WERI-Rb-1 (cell line): Measurements from ENCODE around the gene DAZAP1.
A peak's percentile ranks its signal among the peaks of the same experiment; 100 is the strongest.

Experiments
- DNase-seq: peaks from one replicate; pipeline ENCODE4 v3.0.0-alpha.2; 2020
- H3K27ac ChIP-seq: fragments of 250-450 bp; sonication (Bioruptor Pico); 2 replicates; pipeline ENCODE4 v1.5.1; 2020; ENCODE audit warnings: mild to moderate bottlenecking, moderate library complexity
- H3K27me3 ChIP-seq: fragments of 250-450 bp; sonication (Bioruptor Pico); 2 replicates; pipeline ENCODE4 v1.5.1; 2021; ENCODE audit warnings: mild to moderate bottlenecking, low read depth, moderate library complexity; ENCODE audit not compliant: insufficient read depth, severe bottlenecking
- H3K36me3 ChIP-seq: fragments of 250-450 bp; sonication (Bioruptor Pico); 2 replicates; pipeline ENCODE4 v1.5.1; 2020; ENCODE audit warnings: mild to moderate bottlenecking, moderate library complexity
- H3K4me3 ChIP-seq: 2 replicates; pipeline ENCODE4 v1.5.1; 2011; ENCODE audit warnings: low read depth, mild to moderate bottlenecking, control low read depth, low read length
- H3K9me3 ChIP-seq: fragments of 250-450 bp; sonication (Bioruptor Pico); 2 replicates; pipeline ENCODE4 v1.5.1; 2021; ENCODE audit warnings: mild to moderate bottlenecking, moderate library complexity; ENCODE audit not compliant: severe bottlenecking
- TF ChIP-seq, protein P1 (sequence below): IDR thresholded peaks from 2 replicates; pipeline ENCODE4 v1.5.1; 2011; ENCODE audit warnings: low read depth, mild to moderate bottlenecking, control low read depth, inconsistent platforms, low read length

The DAZAP1 gene

GRCh38 chr19:1390890-1391423, 16.4 kb upstream of the DAZAP1 start:
- Histone ChIP-seq H3K36me3 (peaks cover 56% of the 10 kb centered on the region), H3K27me3 (no peaks in the 10 kb centered on the region), H3K9me3 (no peaks in the 10 kb centered on the region), H3K27ac (no peak overlapping the region), H3K4me3 (no peak overlapping the region)
- TF ChIP-seq, protein P1, sequence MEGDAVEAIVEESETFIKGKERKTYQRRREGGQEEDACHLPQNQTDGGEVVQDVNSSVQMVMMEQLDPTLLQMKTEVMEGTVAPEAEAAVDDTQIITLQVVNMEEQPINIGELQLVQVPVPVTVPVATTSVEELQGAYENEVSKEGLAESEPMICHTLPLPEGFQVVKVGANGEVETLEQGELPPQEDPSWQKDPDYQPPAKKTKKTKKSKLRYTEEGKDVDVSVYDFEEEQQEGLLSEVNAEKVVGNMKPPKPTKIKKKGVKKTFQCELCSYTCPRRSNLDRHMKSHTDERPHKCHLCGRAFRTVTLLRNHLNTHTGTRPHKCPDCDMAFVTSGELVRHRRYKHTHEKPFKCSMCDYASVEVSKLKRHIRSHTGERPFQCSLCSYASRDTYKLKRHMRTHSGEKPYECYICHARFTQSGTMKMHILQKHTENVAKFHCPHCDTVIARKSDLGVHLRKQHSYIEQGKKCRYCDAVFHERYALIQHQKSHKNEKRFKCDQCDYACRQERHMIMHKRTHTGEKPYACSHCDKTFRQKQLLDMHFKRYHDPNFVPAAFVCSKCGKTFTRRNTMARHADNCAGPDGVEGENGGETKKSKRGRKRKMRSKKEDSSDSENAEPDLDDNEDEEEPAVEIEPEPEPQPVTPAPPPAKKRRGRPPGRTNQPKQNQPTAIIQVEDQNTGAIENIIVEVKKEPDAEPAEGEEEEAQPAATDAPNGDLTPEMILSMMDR, result no peak
- no peak for DNase-seq

DNA sequence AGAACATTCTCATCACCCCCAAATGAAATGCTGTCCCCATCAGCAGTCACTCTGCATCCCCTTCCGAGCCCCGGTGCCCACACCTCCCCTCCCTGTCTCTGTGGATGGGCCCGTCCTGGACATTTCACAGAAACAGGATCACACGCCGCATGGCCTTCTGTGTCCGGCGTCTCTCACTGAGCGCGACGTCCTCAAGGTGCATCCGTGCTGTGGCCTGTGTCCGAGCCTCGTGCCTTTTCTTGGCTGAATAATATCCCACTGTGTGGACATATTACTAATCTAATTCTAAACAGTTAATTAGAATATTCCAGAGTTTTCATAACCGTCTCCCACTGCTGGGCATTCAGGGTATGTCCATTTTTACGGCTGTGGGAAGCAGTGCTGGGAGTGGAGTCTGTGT, 15.0 kb upstream of the DAZAP1 start:
- H3K9me3 ChIP-seq, result no peaks in the 10 kb centered on the region
- no peaks in the 10 kb centered on the region for H3K27me3 ChIP-seq
- DNase-seq, result no peak
- H3K27ac ChIP-seq, result no peak overlapping the region
- H3K36me3 ChIP-seq, result peaks cover 61% of the 10 kb centered on the region
- H3K4me3 ChIP-seq, result no peak overlapping the region
- TF ChIP-seq, protein P1, result no peak

GRCh38 chr19:1392939-1393530, 14.4 kb upstream of the DAZAP1 start:
- no peaks in the 10 kb centered on the region for H3K27me3 ChIP-seq
- H3K27ac ChIP-seq, result no peak overlapping the region
- peaks cover 66% of the 10 kb centered on the region for H3K36me3 ChIP-seq
- no peak overlapping the region for H3K4me3 ChIP-seq
- TF ChIP-seq, protein P1, result no peak
- H3K9me3 ChIP-seq, result no peaks in the 10 kb centered on the region
- no peak for DNase-seq

- no peaks in the 10 kb centered on the region for H3K9me3 ChIP-seq
These were observed 13.5 kb upstream of the DAZAP1 start for GRCh38 chr19:1393841-1394240.

DNA sequence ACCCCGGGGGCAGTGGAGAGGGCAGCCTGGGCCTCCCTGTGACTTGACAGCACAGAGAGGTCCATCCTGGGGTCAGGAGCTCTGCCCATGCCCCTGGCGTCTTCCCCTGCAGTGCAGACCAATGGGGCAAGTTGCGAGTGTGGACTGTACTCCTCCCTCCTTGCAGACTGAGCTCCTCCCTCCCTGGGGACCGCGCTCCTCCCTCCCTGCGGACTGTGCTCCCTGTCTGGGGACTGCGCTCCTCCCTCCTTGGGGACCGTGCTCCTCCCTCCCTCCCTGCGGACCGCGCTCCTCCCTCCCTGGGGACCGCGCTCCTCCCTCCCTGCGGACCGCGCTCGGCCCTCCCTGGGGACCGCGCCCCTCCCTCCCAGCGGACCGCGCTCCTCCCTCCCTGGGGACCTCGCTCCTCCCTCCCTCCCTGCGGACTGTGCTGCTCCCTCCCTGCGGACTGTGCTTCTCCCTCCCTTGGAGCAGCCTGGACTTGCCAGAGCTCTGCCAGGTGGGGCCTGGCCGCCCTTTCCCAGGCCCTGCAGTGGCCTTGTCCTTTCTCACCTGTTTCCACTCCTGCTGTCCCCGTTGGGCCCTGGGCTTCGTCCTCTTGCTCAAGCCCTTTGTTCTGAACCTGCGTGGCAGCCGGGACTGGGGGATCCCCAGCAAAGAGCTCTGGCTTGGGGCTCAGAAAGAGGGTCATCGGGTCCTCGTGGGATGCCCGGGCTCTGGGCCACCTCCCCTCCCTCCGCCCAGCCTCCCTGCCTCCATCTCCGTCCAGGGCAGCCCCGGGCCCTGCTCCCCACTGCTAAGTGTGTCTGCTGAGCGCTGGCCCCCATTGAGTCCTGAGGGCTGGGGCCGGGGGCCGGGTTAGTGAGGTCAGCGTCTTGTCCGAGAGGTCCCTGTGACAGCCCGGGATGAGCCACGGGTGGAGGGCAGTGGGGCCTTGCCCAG, 12.9 kb upstream of the DAZAP1 start:
- Histone ChIP-seq H3K9me3 (no peaks in the 10 kb centered on the region), H3K4me3 (no peak overlapping the region), H3K27me3 (no peaks in the 10 kb centered on the region), H3K36me3 (peaks cover 67% of the 10 kb centered on the region), H3K27ac (0 out of 2 replicates have a peak overlapping the region, but pooled peaks have one; percentile 24)
- DNase-seq, result no peak
- TF ChIP-seq, protein P1, result no peak

More at GRCh38 chr19:1393841-1394240, 13.5 kb upstream of the DAZAP1 start:
- Histone ChIP-seq H3K27me3 (no peaks in the 10 kb centered on the region), H3K27ac (no peak overlapping the region), H3K36me3 (peaks cover 65% of the 10 kb centered on the region), H3K4me3 (no peak overlapping the region)
- TF ChIP-seq, protein P1, result no peak
- DNase-seq, result no peak
